Peyer's patch (tissue), 4 donors: ENCODE results near the gene ZZZ3.

ENCODE experiments used
- CTCF ChIP-seq, 6 experiments: fragments of 450-650 bp in 4 of 6; fragments of 200-600 bp in 2 of 6; sonication (generic) in 1 of 6; IDR thresholded peaks; one replicate each; pipeline ENCODE4 v1.5.1; 2017 to 2019; ENCODE audit warnings: antibody characterized with exemption in 6 of 6, mild to moderate bottlenecking in 3 of 6, moderate library complexity in 1 of 6
- POLR2A ChIP-seq, 2 donors: fragments of 450-650 bp; IDR thresholded peaks; one replicate each; pipeline ENCODE4 v1.5.1; 2017; ENCODE audit warnings: antibody characterized with exemption in 2 of 2, mild to moderate bottlenecking in 2 of 2, moderate library complexity in 2 of 2

- TF ChIP-seq CTCF (IDR thresholded peaks at IDR 0.05) (no peak), POLR2A (IDR thresholded peaks at IDR 0.05) (no peak)
Observed at GRCh38 chr1:77655431-77655974, 27.0 kb downstream of the ZZZ3 start.
